ENCODE measurements around the gene DYNC1I1.

DNA sequence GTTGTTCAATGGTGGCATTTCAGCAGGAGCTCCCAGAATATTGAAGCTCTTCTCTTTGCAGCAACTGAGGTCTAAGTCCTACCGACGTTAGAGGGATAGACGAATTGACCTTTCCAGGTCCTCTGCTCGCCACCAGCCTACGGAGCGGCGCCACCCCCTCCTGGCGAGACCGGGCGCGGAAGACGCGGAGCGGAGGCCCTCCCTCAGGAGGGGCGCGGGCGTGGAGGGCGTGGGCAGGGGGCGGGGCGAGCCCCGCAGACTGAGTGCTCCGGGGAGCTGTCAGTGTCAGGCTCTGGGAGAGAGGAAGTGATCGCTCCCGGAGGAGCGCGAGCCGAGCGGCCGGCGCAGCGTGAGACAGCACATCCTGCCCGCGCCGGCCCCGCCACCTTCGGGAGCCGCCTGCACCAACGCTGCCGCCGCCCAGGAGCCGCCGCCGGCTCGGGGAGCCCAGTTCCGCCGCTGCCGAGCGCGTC is at the start of gene DYNC1I1:
- no peak for TF ChIP-seq EZH2phosphoT487 (IDR thresholded peaks at IDR 0.05; ENCODE audit: unreplicated experiment)
- TF ChIP-seq, protein P1, sequence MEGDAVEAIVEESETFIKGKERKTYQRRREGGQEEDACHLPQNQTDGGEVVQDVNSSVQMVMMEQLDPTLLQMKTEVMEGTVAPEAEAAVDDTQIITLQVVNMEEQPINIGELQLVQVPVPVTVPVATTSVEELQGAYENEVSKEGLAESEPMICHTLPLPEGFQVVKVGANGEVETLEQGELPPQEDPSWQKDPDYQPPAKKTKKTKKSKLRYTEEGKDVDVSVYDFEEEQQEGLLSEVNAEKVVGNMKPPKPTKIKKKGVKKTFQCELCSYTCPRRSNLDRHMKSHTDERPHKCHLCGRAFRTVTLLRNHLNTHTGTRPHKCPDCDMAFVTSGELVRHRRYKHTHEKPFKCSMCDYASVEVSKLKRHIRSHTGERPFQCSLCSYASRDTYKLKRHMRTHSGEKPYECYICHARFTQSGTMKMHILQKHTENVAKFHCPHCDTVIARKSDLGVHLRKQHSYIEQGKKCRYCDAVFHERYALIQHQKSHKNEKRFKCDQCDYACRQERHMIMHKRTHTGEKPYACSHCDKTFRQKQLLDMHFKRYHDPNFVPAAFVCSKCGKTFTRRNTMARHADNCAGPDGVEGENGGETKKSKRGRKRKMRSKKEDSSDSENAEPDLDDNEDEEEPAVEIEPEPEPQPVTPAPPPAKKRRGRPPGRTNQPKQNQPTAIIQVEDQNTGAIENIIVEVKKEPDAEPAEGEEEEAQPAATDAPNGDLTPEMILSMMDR (conservative IDR thresholded peaks at IDR 0.05; ENCODE audit: low read depth in 2 of 2): no peak
- TF ChIP-seq POLR2AphosphoS5 (IDR thresholded peaks at IDR 0.05; ENCODE audit: low read depth): no peak
- TF ChIP-seq EZH2 (IDR thresholded peaks at IDR 0.05; ENCODE audit: low read depth, unreplicated experiment): no peak
- TF ChIP-seq CREB1 (CRISPR knock-in tag; IDR thresholded peaks at IDR 0.05; ENCODE audit: low read depth): no peak
- TF ChIP-seq, protein P2, sequence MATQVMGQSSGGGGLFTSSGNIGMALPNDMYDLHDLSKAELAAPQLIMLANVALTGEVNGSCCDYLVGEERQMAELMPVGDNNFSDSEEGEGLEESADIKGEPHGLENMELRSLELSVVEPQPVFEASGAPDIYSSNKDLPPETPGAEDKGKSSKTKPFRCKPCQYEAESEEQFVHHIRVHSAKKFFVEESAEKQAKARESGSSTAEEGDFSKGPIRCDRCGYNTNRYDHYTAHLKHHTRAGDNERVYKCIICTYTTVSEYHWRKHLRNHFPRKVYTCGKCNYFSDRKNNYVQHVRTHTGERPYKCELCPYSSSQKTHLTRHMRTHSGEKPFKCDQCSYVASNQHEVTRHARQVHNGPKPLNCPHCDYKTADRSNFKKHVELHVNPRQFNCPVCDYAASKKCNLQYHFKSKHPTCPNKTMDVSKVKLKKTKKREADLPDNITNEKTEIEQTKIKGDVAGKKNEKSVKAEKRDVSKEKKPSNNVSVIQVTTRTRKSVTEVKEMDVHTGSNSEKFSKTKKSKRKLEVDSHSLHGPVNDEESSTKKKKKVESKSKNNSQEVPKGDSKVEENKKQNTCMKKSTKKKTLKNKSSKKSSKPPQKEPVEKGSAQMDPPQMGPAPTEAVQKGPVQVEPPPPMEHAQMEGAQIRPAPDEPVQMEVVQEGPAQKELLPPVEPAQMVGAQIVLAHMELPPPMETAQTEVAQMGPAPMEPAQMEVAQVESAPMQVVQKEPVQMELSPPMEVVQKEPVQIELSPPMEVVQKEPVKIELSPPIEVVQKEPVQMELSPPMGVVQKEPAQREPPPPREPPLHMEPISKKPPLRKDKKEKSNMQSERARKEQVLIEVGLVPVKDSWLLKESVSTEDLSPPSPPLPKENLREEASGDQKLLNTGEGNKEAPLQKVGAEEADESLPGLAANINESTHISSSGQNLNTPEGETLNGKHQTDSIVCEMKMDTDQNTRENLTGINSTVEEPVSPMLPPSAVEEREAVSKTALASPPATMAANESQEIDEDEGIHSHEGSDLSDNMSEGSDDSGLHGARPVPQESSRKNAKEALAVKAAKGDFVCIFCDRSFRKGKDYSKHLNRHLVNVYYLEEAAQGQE (IDR thresholded peaks at IDR 0.05; ENCODE audit: unreplicated experiment): no peak
- TF ChIP-seq, protein P3, sequence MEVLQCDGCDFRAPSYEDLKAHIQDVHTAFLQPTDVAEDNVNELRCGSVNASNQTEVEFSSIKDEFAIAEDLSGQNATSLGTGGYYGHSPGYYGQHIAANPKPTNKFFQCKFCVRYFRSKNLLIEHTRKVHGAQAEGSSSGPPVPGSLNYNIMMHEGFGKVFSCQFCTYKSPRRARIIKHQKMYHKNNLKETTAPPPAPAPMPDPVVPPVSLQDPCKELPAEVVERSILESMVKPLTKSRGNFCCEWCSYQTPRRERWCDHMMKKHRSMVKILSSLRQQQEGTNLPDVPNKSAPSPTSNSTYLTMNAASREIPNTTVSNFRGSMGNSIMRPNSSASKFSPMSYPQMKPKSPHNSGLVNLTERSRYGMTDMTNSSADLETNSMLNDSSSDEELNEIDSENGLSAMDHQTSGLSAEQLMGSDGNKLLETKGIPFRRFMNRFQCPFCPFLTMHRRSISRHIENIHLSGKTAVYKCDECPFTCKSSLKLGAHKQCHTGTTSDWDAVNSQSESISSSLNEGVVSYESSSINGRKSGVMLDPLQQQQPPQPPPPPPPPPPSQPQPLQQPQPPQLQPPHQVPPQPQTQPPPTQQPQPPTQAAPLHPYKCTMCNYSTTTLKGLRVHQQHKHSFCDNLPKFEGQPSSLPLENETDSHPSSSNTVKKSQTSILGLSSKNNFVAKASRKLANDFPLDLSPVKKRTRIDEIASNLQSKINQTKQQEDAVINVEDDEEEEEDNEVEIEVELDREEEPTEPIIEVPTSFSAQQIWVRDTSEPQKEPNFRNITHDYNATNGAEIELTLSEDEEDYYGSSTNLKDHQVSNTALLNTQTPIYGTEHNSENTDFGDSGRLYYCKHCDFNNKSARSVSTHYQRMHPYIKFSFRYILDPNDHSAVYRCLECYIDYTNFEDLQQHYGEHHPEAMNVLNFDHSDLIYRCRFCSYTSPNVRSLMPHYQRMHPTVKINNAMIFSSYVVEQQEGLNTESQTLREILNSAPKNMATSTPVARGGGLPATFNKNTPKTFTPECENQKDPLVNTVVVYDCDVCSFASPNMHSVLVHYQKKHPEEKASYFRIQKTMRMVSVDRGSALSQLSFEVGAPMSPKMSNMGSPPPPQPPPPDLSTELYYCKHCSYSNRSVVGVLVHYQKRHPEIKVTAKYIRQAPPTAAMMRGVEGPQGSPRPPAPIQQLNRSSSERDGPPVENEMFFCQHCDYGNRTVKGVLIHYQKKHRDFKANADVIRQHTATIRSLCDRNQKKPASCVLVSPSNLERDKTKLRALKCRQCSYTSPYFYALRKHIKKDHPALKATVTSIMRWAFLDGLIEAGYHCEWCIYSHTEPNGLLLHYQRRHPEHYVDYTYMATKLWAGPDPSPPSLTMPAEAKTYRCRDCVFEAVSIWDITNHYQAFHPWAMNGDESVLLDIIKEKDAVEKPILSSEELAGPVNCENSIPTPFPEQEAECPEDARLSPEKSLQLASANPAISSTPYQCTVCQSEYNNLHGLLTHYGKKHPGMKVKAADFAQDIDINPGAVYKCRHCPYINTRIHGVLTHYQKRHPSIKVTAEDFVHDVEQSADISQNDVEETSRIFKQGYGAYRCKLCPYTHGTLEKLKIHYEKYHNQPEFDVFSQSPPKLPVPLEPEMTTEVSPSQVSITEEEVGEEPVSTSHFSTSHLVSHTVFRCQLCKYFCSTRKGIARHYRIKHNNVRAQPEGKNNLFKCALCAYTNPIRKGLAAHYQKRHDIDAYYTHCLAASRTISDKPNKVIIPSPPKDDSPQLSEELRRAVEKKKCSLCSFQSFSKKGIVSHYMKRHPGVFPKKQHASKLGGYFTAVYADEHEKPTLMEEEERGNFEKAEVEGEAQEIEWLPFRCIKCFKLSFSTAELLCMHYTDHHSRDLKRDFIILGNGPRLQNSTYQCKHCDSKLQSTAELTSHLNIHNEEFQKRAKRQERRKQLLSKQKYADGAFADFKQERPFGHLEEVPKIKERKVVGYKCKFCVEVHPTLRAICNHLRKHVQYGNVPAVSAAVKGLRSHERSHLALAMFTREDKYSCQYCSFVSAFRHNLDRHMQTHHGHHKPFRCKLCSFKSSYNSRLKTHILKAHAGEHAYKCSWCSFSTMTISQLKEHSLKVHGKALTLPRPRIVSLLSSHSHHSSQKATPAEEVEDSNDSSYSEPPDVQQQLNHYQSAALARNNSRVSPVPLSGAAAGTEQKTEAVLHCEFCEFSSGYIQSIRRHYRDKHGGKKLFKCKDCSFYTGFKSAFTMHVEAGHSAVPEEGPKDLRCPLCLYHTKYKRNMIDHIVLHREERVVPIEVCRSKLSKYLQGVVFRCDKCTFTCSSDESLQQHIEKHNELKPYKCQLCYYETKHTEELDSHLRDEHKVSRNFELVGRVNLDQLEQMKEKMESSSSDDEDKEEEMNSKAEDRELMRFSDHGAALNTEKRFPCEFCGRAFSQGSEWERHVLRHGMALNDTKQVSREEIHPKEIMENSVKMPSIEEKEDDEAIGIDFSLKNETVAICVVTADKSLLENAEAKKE (CRISPR knock-in tag; IDR thresholded peaks at IDR 0.05): no peak
- no peak for TF ChIP-seq STAT1 (IDR thresholded peaks at IDR 0.05; ENCODE audit: unreplicated experiment)
- TF ChIP-seq ZNF114 (CRISPR knock-in tag; IDR thresholded peaks at IDR 0.05): no peak
- no peak for TF ChIP-seq NANOG (IDR thresholded peaks at IDR 0.05; ENCODE audit: borderline replicate concordance)
- TF ChIP-seq, protein P4, sequence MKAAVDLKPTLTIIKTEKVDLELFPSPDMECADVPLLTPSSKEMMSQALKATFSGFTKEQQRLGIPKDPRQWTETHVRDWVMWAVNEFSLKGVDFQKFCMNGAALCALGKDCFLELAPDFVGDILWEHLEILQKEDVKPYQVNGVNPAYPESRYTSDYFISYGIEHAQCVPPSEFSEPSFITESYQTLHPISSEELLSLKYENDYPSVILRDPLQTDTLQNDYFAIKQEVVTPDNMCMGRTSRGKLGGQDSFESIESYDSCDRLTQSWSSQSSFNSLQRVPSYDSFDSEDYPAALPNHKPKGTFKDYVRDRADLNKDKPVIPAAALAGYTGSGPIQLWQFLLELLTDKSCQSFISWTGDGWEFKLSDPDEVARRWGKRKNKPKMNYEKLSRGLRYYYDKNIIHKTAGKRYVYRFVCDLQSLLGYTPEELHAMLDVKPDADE (IDR thresholded peaks at IDR 0.05): no peak
- TF ChIP-seq ZNF331 (CRISPR knock-in tag; IDR thresholded peaks at IDR 0.05; ENCODE audit: low read depth): no peak

Measured in GM23338 (cell line).